Testis (tissue), 2 donors: ENCODE measurements around the gene C4orf17.

Experiments used
- POLR2A ChIP-seq: fragments of 450-650 bp; IDR thresholded peaks from one replicate; pipeline ENCODE4 v1.6.1; 2017; ENCODE audit warnings: antibody characterized with exemption, mild to moderate bottlenecking, moderate library complexity
- TF ChIP-seq, protein P1 (sequence below), 3 experiments: fragments of 450-650 bp in 2 of 3; fragments of 200-600 bp in 1 of 3; sonication (generic) in 1 of 3; IDR thresholded peaks; one replicate each; pipeline ENCODE4 v1.5.1; 2016 to 2019; ENCODE audit warnings: antibody characterized with exemption in 3 of 3, mild to moderate bottlenecking in 2 of 3, moderate library complexity in 1 of 3

- TF ChIP-seq, protein P1, sequence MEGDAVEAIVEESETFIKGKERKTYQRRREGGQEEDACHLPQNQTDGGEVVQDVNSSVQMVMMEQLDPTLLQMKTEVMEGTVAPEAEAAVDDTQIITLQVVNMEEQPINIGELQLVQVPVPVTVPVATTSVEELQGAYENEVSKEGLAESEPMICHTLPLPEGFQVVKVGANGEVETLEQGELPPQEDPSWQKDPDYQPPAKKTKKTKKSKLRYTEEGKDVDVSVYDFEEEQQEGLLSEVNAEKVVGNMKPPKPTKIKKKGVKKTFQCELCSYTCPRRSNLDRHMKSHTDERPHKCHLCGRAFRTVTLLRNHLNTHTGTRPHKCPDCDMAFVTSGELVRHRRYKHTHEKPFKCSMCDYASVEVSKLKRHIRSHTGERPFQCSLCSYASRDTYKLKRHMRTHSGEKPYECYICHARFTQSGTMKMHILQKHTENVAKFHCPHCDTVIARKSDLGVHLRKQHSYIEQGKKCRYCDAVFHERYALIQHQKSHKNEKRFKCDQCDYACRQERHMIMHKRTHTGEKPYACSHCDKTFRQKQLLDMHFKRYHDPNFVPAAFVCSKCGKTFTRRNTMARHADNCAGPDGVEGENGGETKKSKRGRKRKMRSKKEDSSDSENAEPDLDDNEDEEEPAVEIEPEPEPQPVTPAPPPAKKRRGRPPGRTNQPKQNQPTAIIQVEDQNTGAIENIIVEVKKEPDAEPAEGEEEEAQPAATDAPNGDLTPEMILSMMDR (IDR thresholded peaks at IDR 0.05) = no peak
- TF ChIP-seq POLR2A = no peak
Observed at GRCh38 chr4:99578714-99579113, 67.9 kb downstream of the C4orf17 start.
